ENCODE data around the gene NEUROD4. TPM values are rescaled to one million over a fixed set of nuclear protein-coding genes. Genes with fewer than 3 reads are reported as not detected.

Gene NEUROD4
- total RNA-seq, 1 experiment from 2014 or later, result not detected

- intact Hi-C loops (cut with micrococcal nuclease; ENCODE audit: unreplicated experiment), result loop anchor here (10.0 kb wide), 1 partner anchor 619 kb away; no protein-coding TSS in a partner anchor
- H3K36me3 ChIP-seq (ENCODE audit: insufficient read depth, low read length, poor library complexity, severe bottlenecking), result no peaks in the 10 kb centered on the region
- POLR2A ChIA-PET (ENCODE audit: low non-redundant PET), result no interaction called here
- H3K27ac ChIP-seq (ENCODE audit: low read depth, low read length, poor library complexity, severe bottlenecking), result no peak overlapping the region
- no peaks in the 10 kb centered on the region for H3K4me1 ChIP-seq (ENCODE audit: insufficient read depth, low read length, poor library complexity, severe bottlenecking)
- no peaks in the 10 kb centered on the region for H3K27me3 ChIP-seq (replicated peaks; ENCODE audit: insufficient read depth, low read depth, low read length, poor library complexity)
- no peaks in the 10 kb centered on the region for H3K9me3 ChIP-seq (ENCODE audit: low read depth, low read length, poor library complexity, severe bottlenecking)
- BruUV-seq (replicated peaks), result no TSS peak
- DNase-seq (ENCODE audit: low spot score), result no peak
- H3K4me3 ChIP-seq (ENCODE audit: low read depth, low read length, poor library complexity, severe bottlenecking), result no peak overlapping the region
- CTCF ChIA-PET, result no interaction called here
- TF ChIP-seq EZH2 (IDR thresholded peaks at IDR 0.05; ENCODE audit: borderline replicate concordance, low read depth, low read length, poor library complexity, severe bottlenecking) (no peak), CTCF (conservative IDR thresholded peaks at IDR 0.05; ENCODE audit: low read depth, low read length) (no peak)
Measured at GRCh38 chr12:54996205-54996604, 23.6 kb upstream of the NEUROD4 start.

GRCh38 chr12:54997929-54998522, 21.7 kb upstream of the NEUROD4 start:
- no peak overlapping the region for H3K4me3 ChIP-seq (ENCODE audit: low read depth, low read length, poor library complexity, severe bottlenecking)
- H3K9me3 ChIP-seq (ENCODE audit: low read depth, low read length, poor library complexity, severe bottlenecking), result no peaks in the 10 kb centered on the region
- CTCF ChIA-PET, result no interaction called here
- no peak overlapping the region for H3K27ac ChIP-seq (ENCODE audit: low read depth, low read length, poor library complexity, severe bottlenecking)
- intact Hi-C loops (cut with micrococcal nuclease; ENCODE audit: unreplicated experiment), result loop anchor here (10.0 kb wide), 1 partner anchor 617 kb away; no protein-coding TSS in a partner anchor
- DNase-seq (ENCODE audit: low spot score), result no peak
- H3K36me3 ChIP-seq (ENCODE audit: insufficient read depth, low read length, poor library complexity, severe bottlenecking), result no peaks in the 10 kb centered on the region
- POLR2A ChIA-PET (ENCODE audit: low non-redundant PET), result no interaction called here
- no peaks in the 10 kb centered on the region for H3K27me3 ChIP-seq (replicated peaks; ENCODE audit: insufficient read depth, low read depth, low read length, poor library complexity)
- TF ChIP-seq EZH2 (IDR thresholded peaks at IDR 0.05; ENCODE audit: borderline replicate concordance, low read depth, low read length, poor library complexity, severe bottlenecking) (no peak), CTCF (conservative IDR thresholded peaks at IDR 0.05; ENCODE audit: low read depth, low read length) (no peak)
- H3K4me1 ChIP-seq (ENCODE audit: insufficient read depth, low read length, poor library complexity, severe bottlenecking), result no peaks in the 10 kb centered on the region
- no TSS peak for BruUV-seq (replicated peaks)

GRCh38 chr12:54998958-54999510, 20.7 kb upstream of the NEUROD4 start:
- POLR2A ChIA-PET (ENCODE audit: low non-redundant PET), result interaction anchor here (0.7 kb wide), 1 partner anchor 28 kb away, joined by 5 read pairs; no protein-coding TSS in a partner anchor
- intact Hi-C loops (cut with micrococcal nuclease; ENCODE audit: unreplicated experiment), result loop anchor here (10.0 kb wide), 1 partner anchor 616 kb away; no protein-coding TSS in a partner anchor
- peaks cover 2% of the 10 kb centered on the region for H3K27me3 ChIP-seq (replicated peaks; ENCODE audit: insufficient read depth, low read depth, low read length, poor library complexity)
- DNase-seq (ENCODE audit: low spot score), result peak; percentile 68
- H3K4me1 ChIP-seq (ENCODE audit: insufficient read depth, low read length, poor library complexity, severe bottlenecking), result no peaks in the 10 kb centered on the region
- H3K36me3 ChIP-seq (ENCODE audit: insufficient read depth, low read length, poor library complexity, severe bottlenecking), result no peaks in the 10 kb centered on the region
- no TSS peak for BruUV-seq (replicated peaks)
- H3K4me3 ChIP-seq (ENCODE audit: low read depth, low read length, poor library complexity, severe bottlenecking), result no peak overlapping the region
- CTCF ChIA-PET, result no interaction called here
- H3K27ac ChIP-seq (ENCODE audit: low read depth, low read length, poor library complexity, severe bottlenecking), result no peak overlapping the region
- TF ChIP-seq CTCF (conservative IDR thresholded peaks at IDR 0.05; ENCODE audit: low read depth, low read length) (no peak), EZH2 (IDR thresholded peaks at IDR 0.05; ENCODE audit: borderline replicate concordance, low read depth, low read length, poor library complexity, severe bottlenecking) (no peak)
- no peaks in the 10 kb centered on the region for H3K9me3 ChIP-seq (ENCODE audit: low read depth, low read length, poor library complexity, severe bottlenecking)

Measured in A673 (cell line).